Ramos (cell line): ENCODE data around the gene MEF2A.

Experiments
- in situ Hi-C: fragments of 300-500 bp; cut with MboI; formaldehyde crosslinking; loops from one replicate; pipeline ENCODE4 v1.14.3; 2022; ENCODE audit warnings: low sequenced_read_pairs; ENCODE audit not compliant: unreplicated experiment

MEF2A gene

DNA sequence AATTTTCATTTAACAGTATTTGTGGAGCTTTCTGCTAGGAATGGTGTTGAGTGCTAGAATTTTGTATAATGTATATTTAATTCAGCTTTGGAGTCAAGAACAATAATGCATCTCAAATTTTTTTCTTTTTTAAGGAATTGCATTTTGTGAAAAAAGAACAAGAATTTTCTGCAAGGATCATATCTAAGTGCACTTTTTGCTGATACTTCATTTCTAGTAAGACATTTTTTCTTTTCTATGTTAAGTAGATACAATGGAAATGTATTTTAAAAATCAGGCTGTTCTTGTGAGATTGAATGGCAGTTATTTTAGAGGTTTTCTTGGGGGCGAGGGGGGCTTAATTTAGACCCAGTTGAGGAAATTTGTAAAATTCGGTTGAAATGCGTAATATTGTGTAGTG, 32.5 kb downstream of the MEF2A start:
- in situ Hi-C loops, result no loop called here

DNA sequence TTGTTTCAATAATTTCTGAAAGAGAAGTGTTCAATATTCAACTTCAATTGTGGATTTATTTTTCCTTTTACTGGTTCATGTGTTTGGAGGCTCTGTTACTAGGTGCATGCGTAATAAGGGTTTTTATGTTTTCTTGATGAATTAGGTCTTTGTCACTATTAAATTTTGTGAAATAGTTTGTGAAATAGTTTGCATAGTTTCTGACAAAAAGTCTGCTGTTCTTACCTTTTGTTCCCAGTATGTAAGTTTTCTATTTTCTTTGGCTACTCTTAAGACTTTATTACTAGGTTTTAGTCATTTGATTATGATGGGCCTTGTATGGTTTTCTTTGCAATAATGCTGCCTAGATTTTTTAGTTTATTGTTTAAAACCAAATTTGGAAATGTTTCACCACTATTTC, 38.0 kb downstream of the MEF2A start:
- in situ Hi-C loops, result no loop called here

DNA sequence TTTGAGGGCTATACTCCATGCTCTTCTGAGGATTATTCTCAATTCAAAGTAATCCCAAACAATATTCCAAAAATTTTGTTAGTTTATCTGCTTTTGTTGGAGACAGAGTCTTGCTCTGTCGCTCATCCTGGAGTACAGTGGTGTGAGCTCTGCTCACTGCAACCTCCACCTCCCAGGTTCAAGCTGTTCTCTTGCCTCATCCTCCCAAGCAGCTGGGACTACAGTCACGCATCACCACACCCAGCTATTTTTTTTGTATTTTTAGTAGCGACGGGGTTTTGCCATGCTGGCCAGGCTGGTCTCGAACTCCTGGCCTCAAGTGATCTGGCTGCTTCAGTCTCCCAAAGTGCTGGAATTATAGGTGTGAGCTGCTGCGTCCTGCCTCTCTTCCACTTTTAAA, 39.1 kb downstream of the MEF2A start:
- in situ Hi-C loops, result no loop called here

DNA sequence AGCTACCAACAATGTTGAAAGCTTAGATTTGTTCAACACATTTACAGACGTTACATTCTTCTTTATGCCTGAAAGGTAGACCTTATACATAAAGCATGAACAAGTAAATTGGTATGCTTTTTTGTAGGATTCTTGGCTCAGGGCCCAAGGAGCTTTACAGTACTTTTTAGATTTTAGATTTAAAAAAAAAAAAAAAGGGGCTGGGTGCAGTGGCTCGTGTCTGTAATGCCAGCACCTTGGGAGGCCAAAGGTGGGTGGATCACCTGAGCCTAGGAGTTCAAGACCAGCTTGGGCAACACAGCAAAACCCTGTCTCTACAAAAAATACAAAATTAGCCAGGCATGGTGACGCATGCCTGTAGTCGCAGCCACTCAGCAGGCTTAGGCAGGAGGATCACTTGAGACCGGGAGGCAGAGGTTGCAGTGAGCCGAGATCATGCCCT, 39.7 kb downstream of the MEF2A start:
- in situ Hi-C loops, result no loop called here

DNA sequence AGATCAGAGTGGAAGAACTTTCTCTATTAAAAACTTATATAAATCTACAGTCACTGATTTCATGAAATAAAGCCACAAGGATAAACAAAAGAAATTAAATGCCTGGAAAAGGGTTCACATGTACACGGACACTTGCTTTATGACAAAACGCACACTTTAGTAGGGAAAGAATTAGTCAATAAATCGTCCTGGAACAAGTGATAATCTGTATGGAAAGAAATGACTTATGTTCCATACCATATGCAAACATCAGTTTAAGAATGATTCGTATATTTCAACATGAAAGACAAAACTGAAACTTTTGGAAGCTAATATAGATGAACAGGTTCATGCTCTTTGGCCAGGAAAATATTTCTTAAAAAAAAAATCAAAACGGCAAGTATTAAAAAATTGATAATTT, 40.2 kb downstream of the MEF2A start:
- in situ Hi-C loops, result no loop called here

DNA sequence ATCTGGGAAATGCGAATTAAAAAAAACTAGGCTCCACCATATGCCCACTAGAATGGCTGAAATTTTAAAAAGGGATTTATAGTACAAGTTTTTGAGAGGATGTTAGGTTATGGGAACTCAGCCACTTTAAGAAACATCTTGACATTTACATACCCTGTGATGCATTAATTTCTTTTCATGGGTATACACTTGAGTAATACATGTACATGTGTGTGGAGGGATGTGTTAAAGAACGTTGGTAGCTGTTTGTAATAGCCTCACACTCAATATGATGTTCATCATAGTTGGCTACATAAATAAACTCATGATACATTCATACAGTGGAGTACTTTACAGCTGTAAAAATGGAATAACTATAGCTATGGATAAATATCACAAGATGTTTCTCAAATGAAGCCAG, 40.9 kb downstream of the MEF2A start:
- in situ Hi-C loops, result no loop called here

DNA sequence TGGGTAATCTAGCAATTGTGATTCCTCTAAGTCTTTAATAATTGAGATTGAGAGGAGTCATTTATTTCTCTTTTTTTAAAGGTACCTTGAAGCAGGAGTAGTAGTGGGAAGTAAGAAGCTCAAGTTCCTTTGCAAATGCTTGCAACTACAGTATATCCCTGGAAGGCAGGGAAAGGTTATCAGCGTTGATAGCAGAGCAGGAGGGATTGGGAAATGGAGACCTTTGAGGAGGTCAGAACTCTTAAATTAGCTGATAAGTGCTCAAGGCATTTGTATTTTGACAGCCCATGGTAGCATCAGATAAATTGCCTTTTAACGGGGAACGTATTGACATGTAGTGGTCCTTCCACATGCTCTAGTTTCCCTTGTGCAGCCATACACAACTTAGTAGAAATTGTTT, 47.7 kb downstream of the MEF2A start:
- in situ Hi-C loops, result no loop called here

DNA sequence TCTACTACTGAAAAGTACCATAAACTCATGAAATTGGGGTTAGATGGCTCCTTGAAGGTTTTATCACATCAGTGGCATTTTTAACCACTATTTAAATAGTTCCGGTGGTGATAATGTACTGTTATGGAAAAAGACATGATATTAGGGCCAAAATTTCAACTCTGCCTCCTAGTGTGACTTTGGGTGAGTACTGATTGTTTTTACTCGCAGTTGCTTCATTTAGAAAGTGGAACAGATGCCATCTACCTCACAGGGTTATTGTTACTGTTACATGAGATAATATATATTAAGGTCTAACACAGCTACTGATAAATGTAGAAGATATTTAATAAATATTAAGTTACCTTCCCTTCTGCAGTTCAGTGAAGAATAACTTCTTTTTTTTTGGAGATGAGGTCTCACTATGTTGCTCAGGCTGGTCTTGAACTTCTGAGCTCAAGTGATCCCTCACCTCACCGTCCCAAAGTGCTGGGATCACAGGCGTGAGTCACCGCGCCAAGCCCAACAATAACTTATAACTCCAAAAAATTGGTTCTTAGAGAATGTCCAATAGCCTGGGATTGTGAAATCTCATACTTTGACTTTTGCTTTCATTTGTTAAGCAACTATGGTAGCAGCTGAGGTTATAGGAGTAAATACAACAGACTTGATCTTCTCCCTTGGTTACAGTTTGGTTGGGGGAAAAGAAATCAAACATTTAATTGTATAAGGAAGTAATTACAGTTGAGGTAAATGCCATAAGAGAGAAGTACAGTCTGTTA, 48.3 kb downstream of the MEF2A start:
- in situ Hi-C loops, result no loop called here

DNA sequence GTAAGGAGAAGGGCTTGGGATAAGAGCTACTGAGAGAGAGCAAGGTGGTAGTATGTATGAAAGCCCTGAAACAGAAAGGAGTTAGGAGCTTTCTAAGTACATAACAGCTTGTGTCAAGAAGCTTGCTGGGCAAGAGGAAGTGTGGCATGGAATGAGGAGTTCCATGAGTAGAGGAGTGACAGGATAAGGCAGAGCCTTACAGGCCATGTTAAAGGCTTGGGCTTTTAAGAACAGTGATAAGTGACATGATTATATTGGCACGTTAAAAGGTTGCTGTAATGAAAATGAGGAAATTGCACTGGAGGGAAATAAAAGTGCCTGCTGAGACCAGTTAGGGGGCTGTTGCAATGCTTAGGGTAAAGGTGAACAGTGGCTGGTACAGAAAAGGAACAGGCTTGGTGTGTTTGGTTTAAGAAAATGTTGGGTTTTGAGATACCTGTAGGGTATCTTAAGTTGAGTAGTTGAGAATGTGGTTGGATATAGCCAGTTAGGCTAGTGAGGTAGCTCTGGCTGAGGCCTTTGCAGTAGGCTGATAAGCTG, 49.0 kb downstream of the MEF2A start:
- in situ Hi-C loops, result no loop called here

DNA sequence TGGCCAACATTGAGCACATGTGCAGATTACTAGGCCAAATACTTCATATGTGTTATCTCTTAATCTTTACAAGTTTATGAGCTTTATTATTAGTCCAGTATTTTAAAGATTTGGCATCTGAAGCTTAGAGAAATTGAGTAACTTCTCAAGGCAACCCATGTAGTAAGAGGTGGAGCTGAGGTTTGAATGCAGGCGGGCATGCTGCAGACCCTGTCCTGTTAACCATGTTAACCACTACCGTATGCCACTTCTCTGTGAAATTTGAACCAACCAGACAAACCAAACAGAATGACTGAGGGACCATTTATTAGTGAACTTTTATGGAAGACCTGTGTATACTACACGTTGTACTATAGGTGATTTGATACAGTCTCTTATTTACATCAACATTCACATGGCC, 49.7 kb downstream of the MEF2A start:
- in situ Hi-C loops, result no loop called here

DNA sequence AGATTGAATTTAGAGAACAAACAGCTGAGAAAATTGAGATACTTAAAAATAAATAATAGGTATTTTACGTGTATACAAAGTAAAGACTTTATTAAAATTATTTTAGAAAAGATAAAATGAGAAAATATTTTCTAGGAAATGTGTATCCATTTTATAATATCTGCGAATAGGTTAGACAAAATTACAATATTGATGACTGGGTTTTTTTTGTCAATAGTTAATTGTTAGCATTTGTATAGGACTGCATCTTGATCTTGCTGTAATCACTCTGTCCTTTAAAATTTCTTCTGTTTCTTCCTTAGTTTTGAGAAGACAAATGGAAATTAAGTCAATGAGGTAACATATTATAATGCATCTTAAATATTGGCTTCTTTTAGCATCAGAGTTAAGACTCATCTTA, 50.3 kb downstream of the MEF2A start:
- in situ Hi-C loops, result no loop called here

DNA sequence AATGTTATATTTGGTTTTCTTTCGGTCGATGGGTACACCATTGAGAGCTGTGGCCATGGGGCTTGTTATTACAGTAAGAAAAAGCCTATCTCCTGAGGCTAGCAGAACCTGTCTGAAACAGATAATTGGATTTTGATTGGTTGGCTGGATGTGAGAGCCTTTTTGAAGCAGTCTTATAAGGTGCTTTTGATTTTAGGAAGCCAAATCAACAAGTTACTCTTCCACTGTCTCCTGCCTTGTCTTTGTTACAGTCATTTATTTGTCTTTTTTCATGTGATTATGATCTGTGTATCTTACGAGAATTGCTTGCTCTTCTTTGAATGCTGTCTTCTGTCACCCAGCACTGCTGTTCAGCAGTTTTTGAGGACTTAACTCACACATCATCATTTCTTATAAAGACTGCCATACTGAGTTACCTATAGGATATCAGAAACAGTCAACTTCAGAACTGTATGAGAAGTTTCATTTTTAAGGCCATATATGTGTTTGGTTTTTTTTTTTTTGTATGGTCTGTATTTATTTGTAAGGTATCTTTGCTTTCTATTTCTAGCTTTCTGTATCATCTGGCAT, 51.1 kb downstream of the MEF2A start:
- in situ Hi-C loops, result no loop called here

DNA sequence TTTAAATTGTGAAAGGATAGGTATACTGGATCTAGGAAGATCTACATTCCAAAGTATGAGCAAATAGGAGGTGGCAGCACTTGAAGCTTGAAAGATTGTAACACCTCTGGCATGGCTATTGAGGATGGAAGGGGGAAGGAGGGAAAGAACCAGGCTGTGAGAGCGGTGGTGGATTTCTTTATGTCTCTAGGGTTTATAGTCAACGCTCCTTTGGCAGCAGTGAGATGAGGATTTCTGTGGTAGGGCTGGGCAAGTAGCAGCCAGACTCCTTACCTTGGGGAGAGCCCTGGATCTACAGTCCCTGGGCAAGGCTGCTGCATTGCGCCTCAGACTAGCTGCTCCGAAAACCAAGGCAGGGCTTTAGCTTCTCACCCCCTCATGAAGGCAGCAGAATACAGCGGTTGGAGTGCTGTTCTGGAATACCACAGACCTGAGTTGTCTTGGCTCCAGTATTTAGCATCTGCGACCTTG, 53.2 kb downstream of the MEF2A start:
- in situ Hi-C loops, result no loop called here

DNA sequence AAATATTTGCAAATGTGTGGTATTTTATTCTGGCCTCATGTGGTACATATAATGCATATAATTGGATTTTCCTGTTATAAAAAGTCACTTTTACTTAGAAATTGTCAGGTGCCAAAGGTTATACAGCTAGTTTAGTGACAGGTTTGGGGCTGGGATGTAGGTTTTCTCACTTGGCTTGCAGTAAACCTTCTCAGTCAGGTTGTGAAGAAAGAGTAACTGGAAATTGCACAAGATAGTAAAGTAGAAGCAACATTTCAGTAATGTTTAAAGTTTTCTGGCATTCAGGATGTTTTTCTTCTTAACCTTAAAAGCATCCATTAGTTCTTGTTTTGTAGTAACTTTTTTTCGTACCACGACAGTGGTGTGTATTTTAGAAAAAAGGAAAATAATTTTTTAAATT, 53.9 kb downstream of the MEF2A start:
- in situ Hi-C loops, result no loop called here

DNA sequence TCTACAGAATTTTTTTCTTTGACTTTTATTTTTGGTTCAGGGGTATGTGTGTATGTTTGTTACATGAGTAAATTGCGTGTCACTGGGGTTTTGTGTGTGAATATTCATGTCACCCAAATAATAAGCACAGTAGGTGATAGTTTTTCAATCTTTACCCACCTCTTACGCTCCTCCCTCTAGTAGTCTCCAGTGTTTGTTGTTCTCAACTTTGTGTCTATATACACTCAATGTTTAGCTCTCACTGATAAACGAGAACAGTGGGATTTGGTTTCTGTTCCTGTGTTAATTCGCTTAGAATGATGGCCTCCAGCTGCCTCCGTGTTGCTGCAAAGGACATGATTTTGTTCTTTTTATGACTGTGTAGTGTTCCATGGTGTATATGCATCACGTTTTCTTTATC, 54.4 kb downstream of the MEF2A start:
- in situ Hi-C loops, result no loop called here

DNA sequence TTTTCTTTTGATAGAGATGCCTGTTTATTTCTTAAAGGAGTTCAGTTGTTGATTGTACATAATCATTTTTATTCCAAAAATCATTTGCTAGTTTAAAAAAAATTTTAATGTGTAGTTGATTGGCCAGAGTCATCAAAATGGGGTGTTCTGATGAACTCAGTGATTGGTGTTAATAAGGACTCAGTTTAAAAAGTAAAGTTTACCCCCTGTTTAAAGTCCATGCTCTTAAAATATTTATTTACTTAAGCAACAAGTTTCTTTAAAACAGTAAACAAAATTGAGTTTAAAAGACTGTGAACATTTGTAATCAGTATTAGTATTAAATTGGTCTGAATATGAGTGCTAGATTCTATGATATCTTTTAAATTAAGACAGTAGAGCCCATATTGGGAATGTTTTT, 56.0 kb downstream of the MEF2A start:
- in situ Hi-C loops, result no loop called here

DNA sequence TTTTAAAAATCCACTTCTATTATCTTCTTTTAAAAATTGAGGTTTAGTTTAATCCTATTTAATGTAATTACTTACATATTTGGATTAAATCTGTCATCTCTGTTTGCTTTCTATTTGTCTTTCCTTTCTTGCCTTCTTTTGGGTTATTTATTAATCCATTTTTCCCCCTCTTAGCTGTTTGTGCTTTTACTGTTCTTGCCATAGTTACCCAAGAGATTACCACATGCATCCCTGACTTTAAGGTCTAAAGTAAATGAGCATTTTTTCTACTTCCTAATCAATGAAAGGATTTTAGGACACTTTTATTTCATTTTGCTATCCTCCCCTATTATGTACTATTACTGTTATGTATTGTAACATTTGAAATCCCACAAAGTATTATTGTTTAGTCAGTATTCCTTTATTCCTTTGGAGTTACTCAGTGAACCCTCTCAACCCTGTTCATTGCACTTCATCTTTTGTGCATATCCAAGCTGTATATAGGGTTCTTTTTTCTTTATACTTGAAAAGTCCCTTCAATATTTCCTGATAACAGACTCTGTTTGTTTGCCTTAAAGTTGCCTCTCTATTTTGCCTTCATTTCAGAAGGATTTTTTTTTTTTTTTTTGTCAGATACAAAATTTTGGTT, 62.7 kb downstream of the MEF2A start:
- in situ Hi-C loops, result no loop called here

DNA sequence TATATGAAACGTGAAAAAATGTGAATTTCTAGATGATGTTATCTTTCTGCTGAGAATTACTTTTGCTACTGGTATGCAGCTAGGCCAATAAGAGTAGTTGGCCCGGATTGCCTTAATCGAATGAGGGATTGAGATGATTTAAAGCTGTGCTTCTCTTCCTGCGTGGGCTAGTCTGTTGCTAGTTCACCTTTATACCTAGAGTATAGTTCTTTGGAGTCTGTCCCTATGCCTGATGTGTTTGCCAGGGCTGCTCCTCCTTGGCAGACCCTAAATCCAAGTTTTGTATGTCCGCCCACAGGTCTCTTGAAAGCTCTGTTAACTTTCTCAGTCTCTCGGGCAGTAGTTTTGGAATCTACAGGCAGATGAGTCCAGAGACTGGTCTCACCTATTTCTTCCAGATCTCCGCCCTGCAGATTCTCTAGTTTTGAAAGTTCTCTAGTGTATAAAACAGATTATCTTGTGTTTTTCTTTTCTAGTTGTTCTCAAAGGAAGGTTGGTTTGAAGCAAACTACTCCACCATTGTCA, 64.9 kb downstream of the MEF2A start:
- in situ Hi-C loops, result no loop called here

DNA sequence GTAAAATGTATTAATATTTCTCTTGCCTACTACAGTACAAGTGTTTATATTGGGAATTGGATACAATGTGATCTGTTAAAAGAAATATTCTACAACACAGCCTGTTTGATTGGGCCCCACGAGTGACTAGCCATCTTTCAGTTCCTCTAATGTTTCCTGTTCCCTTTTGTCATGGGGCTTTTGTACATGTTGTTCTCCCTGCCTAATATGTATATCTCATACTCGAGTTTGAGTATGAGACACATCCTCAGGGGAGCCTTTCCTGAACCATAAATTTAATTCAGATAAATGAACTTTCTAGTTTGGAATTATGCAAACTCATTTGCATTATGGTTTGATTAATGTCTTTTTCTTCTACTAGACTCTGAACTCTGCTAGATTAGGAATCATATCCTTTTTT, 65.5 kb downstream of the MEF2A start:
- in situ Hi-C loops, result no loop called here

DNA sequence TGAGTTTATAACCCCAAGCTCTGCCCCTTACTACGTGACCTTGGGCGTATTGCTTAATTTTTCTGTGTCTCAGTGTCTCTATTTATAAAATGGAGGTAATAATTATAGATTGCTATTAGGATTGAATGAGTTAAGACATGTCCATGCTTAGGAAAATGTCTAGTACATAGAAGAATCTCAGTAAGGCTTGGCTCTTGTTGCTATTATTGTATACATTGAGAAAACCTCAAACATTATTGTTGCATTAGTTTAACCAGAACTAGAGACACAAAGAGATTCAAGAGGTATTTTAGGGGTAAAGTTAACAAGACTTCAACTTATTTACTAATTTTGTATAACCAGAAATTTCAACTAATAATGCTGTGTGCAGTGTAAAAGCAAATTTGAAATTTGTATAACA, 66.7 kb downstream of the MEF2A start:
- in situ Hi-C loops, result no loop called here

DNA sequence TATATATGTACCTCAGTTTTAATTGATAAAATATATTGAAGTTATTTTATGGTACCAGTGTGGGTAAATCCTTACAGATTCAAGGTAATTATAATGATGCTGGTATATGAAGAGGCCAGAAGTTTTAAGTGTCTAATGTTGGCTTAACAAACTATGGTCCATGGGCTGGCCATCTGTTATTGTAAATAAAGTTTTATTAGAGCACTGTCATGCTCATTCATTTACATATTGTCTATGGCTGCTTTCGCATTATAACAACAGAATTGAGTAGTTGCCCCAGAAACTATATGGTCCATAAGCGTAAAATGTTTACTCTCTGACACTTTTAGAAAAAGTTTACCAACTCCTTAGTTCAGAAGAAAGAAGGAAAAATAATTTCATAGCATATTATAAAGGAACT, 67.9 kb downstream of the MEF2A start:
- in situ Hi-C loops, result no loop called here
